Measurements from ENCODE around the gene SEPTIN2.

DNA sequence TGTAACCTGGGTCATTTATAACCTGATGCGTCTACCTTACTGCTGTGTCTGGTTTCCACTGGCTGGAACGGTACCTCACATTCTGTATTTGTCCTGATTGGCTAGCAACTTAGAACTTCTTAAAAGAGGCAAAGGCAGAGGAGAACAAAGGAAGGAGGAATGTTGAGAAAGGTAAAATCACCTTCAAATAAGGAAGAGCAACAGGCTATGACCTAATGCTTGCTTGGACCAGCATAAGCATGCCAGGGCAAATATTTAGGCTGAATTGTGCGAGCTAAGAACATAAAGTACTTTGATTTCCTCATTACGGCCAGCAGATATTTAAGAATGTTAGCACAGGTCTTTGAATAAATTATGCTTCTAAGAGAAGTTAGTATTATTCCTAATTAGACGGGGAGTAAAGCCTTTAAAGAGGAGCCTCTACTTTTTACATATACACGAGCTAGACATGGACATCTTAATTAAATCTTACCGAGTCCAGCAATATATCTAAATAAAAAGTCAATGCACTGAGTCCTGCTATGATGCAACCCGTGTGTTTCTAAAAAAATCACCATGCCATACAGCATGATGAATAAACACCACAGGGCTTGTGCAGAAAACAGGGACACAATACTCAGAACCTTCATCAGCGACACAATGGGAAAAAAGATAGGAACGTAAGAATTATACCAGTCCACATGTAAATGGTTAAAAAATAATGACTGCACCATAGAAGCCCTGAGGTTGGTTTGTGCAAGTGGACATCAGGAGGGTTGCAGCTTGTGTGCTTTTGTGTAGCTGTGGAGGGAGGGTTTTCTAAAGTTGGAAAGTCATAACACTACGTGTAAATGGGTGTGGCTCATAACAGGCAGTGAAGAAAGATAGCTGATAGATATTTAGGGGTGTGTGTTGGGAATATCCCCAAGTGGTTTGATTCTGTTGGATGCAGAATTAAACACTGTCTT is 14.2 kb downstream of the SEPTIN2 start:
- TF ChIP-seq, protein P1, sequence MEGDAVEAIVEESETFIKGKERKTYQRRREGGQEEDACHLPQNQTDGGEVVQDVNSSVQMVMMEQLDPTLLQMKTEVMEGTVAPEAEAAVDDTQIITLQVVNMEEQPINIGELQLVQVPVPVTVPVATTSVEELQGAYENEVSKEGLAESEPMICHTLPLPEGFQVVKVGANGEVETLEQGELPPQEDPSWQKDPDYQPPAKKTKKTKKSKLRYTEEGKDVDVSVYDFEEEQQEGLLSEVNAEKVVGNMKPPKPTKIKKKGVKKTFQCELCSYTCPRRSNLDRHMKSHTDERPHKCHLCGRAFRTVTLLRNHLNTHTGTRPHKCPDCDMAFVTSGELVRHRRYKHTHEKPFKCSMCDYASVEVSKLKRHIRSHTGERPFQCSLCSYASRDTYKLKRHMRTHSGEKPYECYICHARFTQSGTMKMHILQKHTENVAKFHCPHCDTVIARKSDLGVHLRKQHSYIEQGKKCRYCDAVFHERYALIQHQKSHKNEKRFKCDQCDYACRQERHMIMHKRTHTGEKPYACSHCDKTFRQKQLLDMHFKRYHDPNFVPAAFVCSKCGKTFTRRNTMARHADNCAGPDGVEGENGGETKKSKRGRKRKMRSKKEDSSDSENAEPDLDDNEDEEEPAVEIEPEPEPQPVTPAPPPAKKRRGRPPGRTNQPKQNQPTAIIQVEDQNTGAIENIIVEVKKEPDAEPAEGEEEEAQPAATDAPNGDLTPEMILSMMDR (IDR thresholded peaks at IDR 0.05) = no peak
- TF ChIP-seq POLR2A (IDR thresholded peaks at IDR 0.05) = no peak
- no peak for TF ChIP-seq POLR2AphosphoS5 (IDR thresholded peaks at IDR 0.05)
